Raji (cell line): ENCODE measurements around the gene WDR38.

Experiments
- POLR2A ChIP-seq: IDR thresholded peaks from 2 replicates; pipeline ENCODE4 v1.6.1; 2011; ENCODE audit warnings: low read depth, low read length, control low read depth; ENCODE audit not compliant: insufficient read depth

WDR38 gene

DNA sequence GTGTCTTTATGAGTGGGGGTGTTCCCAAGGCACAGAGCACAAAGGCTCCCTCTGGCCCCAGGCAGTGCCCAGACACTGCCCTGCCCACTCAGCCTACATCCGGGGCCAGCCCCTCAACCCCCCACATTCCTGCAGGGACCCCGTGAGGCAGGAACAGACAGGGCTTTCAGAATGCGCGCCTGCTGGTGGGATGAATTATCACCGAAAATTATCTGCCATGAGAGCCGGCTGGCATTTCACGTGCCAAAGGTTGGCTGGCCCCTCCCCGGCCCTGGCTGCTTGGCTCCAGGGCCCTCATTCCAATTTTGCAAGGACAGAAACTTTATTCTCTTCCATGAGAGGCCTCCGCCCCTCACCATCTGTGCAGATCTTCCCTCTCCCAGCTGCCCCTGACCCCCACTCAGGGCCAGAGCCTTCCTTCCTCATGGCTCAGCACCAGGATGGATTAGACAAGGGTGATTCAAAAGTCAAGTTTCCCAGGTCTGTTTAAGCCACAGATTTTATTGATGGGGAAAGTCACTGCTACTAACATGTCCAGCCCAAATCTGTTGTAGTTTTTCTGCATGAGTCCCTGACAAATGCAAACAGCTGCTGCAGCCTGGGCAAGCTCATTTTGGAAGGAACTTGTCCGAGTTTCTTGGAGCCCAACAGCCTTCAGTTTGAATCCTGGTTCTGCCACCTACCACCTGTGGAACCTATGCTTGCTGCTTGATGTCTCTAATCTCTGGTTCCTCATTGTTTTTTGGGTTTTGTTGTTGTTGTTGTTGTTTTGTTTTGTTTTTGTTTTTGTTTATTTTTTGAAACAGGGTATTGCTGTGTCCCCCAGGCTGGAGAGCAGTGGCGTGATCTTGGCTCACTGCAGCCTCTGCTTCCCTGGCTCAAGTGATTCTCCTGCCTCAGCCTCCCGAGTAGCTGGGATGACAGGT, 32.3 kb upstream of the WDR38 start:
- TF ChIP-seq POLR2A = no peak

GRCh38 chr9:124828489-124829333, 24.5 kb upstream of the WDR38 start:
- TF ChIP-seq POLR2A = no peak

- no peak for TF ChIP-seq POLR2A
Measured at GRCh38 chr9:124829334-124829669, 24.0 kb upstream of the WDR38 start.

- no peak for TF ChIP-seq POLR2A
Measured at GRCh38 chr9:124830593-124830992, 22.7 kb upstream of the WDR38 start.

DNA sequence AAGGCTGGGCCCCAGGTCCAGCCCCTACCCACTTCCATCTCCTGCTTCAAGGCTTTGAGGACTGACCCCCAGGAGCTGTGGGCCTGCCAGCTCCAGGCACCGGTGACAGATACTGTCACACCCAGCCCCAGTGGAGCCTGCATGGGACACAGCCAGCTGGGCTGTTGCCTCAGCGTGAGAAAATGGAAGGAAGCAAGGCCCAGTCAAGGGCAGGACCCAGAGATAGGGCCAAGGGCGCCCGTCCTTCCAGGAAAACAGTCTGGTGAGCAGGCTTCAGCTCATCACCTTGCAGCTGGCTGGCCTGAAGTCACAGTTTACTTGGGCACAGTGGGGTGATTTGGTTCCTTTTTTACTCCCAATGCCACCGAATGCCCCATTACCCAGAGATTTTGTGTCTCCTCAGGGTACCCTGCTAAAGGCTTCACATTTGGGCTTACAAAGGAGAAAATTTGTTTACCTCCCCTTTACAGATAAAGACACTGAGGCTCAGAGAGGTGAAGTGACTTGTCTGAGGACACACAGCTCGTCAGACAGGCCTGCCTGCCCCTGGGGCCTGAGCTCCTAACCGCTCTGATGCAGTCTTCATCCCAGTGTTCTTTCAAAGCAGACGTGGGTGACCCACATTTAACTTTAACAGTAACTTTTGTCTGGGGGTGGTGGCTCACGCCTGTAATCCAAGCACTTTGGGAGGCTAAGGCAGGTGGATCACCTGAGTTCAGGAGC, 21.5 kb upstream of the WDR38 start:
- TF ChIP-seq POLR2A = no peak

DNA sequence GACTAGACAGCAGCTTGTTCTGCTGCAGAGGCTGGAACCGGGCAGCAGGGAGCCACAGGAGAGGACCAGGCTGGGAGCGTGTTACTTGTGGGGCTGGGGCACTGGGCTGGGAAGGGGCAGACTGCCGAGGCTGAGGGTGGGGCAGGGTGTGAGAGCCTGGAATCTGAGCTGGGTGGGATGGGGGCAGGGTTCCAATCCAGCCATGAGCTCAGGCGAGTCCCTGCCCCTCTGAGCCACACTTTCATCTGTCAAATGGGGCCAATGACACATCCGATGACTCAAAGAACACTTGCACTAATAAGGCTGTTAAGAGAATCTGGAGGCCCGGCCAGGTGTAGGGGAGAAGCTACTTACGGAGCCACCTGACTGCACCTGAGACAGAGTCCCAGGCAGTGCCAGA, 18.7 kb upstream of the WDR38 start:
- no peak for TF ChIP-seq POLR2A

- TF ChIP-seq POLR2A = no peak
Measured at GRCh38 chr9:124835026-124835557, 18.2 kb upstream of the WDR38 start.

DNA sequence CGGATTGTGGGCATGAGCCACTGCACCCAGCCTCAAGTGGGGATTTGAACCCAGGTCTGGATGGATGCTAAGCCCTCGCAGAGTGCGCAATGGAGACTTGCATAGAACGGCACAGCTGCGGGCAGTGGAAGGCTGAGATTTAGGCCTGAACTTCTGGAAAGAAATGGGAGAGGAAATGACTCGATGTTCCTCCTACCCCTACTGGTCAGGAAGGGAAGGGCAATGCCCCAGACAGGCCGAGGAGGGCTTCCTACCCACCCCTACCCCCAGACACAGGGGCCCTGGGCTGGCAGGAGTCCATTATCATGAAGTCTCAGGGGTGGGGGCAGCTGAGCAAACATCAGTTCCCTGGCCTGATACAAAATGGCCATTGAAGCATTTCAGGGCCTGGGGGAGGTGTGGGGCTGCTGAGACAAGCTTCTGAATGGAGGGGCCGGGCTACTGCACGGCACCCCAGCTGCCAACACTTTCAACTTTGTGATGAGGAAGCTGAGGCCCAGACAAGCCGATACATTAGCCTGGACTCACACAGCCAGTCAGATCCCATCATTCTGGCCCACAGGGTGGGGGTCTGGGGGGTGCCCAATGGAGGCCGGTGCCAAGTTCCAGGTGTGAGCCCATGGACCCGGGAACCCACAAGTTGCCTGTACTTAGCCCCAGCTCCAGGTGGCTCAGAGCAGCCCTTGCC, 13.5 kb upstream of the WDR38 start:
- no peak for TF ChIP-seq POLR2A

DNA sequence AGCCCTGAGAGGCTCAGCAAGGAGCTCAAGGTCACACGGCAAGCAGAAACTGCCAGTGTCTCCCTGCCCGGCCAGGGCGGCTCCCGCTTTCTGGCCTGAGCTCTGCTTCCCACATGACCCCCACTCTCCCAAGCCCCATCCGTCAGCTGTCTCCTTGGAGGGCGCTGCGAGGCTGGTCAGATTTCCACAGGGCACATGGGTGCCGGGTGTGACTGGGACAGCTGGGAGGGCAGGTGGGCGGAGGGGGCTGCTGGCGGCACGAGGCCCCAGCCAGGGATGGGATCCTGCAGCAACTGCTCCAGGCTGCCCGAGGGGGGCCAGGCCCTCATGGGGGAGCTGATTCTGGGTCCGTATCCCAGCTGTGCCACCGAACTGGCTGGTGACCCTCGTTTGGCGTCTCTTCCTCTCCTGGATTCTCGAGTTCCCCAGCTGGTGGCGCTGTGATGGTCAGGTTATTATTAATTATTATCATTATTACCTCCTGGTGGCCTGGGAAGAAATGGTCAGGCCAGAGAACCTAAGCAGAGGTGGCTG, 12.9 kb upstream of the WDR38 start:
- TF ChIP-seq POLR2A = no peak

DNA sequence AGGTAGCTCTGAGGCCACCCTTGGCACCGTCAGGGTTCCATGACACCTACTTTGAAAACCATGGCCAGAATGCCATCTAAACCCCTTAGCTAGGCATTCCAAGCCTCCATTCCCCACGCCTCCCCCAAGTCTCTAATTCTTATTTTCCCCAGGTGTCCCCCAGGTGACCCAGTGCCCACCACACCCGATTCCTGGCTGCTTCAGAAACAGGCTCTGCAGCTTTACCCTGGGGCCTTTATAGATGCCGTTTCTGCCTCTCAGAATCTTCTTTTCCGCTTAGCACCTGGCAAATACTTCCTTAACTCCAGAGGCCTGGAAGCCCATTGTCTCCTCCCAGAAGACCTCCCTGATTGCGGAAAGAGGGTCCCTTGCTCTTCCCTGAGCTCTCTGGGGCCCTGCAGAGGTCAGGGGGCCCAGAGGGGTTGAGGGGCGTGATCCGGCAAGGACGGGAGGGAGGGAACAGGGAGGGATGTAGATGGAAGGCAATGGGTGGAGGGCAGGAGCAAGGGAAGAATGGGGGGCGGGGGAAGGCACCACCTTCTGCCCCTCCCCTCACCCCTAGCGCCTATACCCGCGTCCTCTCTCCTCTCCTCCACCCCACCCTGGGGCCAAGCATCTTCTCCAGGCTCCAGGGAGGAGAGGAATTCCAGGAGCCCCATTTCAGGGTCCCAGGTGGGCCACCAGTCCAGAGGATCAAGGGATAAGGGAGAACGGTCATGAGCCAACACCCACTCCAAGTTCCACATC, 12.0 kb upstream of the WDR38 start:
- no peak for TF ChIP-seq POLR2A

GRCh38 chr9:124843456-124844034, 9.7 kb upstream of the WDR38 start:
- no peak for TF ChIP-seq POLR2A

- TF ChIP-seq POLR2A = no peak
Measured at GRCh38 chr9:124844291-124844690, 9.0 kb upstream of the WDR38 start.

DNA sequence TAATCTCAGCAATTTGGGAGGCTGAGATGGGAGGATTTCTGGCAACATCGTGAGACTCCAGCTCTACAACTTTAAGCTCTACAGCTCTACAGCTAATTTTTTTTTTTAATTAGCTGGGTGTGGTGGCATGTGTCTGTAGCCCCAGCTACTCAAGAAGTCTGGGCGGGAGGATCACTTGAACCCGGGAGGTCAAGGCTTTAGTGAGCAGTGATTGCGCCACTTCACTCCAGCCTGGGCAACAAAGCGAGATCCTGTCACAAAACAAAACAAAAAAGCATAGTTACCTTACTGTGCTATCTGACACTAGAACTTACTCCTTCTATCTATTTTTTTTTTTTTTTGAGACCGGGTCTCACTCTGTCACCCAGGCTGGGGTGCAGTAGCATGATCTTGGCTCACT, 6.3 kb upstream of the WDR38 start:
- TF ChIP-seq POLR2A = no peak
